ENCODE measurements around the gene ITGB7. TPM values are rescaled to one million over a fixed set of nuclear protein-coding genes. Genes with fewer than 3 reads are reported as not detected.

Gene ITGB7
- total and polyA plus RNA-seq, 10 of the 15 experiments (the other 5 are each of a cell fraction or from before 2014, with no cell fraction given), result 54.5 to 487 (median 252) TPM

DNA sequence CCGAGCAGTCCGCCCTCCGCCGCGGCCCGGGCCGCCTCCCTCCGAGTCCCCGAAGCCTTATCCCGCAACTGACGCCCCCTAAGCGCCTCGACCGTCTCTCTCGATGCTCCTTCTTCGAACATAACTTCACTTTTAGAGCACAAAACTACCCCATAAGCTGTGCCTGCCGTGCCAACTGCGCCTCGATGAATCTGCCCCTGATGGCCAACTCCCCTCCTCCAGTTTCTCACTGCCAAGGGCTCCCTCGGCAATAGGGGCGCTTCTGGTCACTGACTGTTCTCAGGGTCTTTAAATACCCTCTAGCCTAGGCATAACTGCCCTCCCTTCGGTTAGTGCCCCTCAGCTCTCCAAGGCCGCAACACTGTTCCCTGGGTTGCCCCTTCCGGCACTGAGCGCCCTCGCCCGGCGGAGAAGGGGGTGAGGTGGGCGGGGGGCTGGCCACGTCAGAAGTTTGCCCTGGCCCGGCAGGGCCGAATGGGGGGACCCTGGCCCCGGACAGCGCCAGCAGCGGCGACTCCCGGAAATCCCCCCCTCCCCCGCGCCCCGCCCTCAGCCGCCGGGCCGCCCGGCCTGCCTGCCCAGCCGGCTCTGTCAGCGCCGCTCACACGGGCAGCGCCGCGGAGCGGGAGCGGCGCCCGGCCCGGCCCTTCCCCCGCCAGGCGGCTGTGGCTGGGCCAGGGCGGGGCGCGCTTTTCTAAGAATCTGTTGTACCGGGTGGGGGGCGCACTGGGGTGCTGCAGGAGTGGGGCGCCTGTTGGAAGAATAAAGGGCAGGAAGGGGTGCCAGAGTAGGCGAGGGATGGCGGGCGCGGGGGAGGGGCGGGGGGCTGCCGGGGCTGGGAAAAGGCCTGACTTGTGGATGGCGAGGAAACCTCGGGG lies 14.4 kb upstream of the ITGB7 start (continued):
- TF ChIP-seq, protein P1, sequence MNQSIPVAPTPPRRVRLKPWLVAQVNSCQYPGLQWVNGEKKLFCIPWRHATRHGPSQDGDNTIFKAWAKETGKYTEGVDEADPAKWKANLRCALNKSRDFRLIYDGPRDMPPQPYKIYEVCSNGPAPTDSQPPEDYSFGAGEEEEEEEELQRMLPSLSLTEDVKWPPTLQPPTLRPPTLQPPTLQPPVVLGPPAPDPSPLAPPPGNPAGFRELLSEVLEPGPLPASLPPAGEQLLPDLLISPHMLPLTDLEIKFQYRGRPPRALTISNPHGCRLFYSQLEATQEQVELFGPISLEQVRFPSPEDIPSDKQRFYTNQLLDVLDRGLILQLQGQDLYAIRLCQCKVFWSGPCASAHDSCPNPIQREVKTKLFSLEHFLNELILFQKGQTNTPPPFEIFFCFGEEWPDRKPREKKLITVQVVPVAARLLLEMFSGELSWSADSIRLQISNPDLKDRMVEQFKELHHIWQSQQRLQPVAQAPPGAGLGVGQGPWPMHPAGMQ (IDR thresholded peaks at IDR 0.05; ENCODE audit: borderline replicate concordance), result no peak
- TF ChIP-seq, protein P2, sequence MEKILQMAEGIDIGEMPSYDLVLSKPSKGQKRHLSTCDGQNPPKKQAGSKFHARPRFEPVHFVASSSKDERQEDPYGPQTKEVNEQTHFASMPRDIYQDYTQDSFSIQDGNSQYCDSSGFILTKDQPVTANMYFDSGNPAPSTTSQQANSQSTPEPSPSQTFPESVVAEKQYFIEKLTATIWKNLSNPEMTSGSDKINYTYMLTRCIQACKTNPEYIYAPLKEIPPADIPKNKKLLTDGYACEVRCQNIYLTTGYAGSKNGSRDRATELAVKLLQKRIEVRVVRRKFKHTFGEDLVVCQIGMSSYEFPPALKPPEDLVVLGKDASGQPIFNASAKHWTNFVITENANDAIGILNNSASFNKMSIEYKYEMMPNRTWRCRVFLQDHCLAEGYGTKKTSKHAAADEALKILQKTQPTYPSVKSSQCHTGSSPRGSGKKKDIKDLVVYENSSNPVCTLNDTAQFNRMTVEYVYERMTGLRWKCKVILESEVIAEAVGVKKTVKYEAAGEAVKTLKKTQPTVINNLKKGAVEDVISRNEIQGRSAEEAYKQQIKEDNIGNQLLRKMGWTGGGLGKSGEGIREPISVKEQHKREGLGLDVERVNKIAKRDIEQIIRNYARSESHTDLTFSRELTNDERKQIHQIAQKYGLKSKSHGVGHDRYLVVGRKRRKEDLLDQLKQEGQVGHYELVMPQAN (conservative IDR thresholded peaks at IDR 0.05), result 0 out of 2 replicates have a peak, but pooled peaks have one; percentile 54
- no peak for TF ChIP-seq KLF5 (IDR thresholded peaks at IDR 0.05; ENCODE audit: partially characterized antibody)
- TF ChIP-seq MTA3 (IDR thresholded peaks at IDR 0.05; ENCODE audit: borderline replicate concordance, low read length), result no peak
- no peak; the same call in 1 of the 2 replicates for TF ChIP-seq CBFB (IDR thresholded peaks at IDR 0.05; ENCODE audit: low read depth)
- peak; percentile 37 for TF ChIP-seq HDAC6 (IDR thresholded peaks at IDR 0.05; ENCODE audit: unreplicated experiment)
- no peak for TF ChIP-seq MYC (IDR thresholded peaks at IDR 0.05; ENCODE audit: insufficient read depth, insufficient read length, insufficient replicate concordance, low read length, severe bottlenecking)
- peak; percentile 70 for TF ChIP-seq ZNF207 (IDR thresholded peaks at IDR 0.05; ENCODE audit: borderline replicate concordance)
- TF ChIP-seq STAT1 (conservative IDR thresholded peaks at IDR 0.05), result no peak
- TF ChIP-seq BHLHE40 (IDR thresholded peaks at IDR 0.05; ENCODE audit: borderline replicate concordance in 1 of 2, low read depth in 2 of 2, low read length in 1 of 2), result peak in 1 of 2 experiments; percentile 38; a peak in 1 of 4 replicates
- peak; percentile 51; the same call in 1 of the 2 replicates for TF ChIP-seq MXI1 (IDR thresholded peaks at IDR 0.05; ENCODE audit: low read depth, low read length)
- peak; percentile 41; the same call in 1 of the 2 replicates for TF ChIP-seq NR2F1 (conservative IDR thresholded peaks at IDR 0.05)
- peak; percentile 30; the same call in 1 of the 2 replicates for TF ChIP-seq POLR2AphosphoS2 (IDR thresholded peaks at IDR 0.05; ENCODE audit: low read depth, low read length)
- TF ChIP-seq EED (IDR thresholded peaks at IDR 0.05; ENCODE audit: low read depth), result no peak
- TF ChIP-seq CHD4 (IDR thresholded peaks at IDR 0.05), result no peak
- TF ChIP-seq, protein P3, sequence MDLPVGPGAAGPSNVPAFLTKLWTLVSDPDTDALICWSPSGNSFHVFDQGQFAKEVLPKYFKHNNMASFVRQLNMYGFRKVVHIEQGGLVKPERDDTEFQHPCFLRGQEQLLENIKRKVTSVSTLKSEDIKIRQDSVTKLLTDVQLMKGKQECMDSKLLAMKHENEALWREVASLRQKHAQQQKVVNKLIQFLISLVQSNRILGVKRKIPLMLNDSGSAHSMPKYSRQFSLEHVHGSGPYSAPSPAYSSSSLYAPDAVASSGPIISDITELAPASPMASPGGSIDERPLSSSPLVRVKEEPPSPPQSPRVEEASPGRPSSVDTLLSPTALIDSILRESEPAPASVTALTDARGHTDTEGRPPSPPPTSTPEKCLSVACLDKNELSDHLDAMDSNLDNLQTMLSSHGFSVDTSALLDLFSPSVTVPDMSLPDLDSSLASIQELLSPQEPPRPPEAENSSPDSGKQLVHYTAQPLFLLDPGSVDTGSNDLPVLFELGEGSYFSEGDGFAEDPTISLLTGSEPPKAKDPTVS (IDR thresholded peaks at IDR 0.05; ENCODE audit: low read depth, low read length), result no peak
- TF ChIP-seq RCOR1 (conservative IDR thresholded peaks at IDR 0.05; ENCODE audit: low read depth, low read length), result 0 out of 2 replicates have a peak, but pooled peaks have one; percentile 73
- TF ChIP-seq, protein P4, sequence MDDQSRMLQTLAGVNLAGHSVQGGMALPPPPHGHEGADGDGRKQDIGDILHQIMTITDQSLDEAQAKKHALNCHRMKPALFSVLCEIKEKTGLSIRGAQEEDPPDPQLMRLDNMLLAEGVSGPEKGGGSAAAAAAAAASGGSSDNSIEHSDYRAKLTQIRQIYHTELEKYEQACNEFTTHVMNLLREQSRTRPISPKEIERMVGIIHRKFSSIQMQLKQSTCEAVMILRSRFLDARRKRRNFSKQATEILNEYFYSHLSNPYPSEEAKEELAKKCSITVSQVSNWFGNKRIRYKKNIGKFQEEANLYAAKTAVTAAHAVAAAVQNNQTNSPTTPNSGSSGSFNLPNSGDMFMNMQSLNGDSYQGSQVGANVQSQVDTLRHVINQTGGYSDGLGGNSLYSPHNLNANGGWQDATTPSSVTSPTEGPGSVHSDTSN (IDR thresholded peaks at IDR 0.05; ENCODE audit: insufficient replicate concordance, low read depth, low read length), result no peak
- TF ChIP-seq, protein P5, sequence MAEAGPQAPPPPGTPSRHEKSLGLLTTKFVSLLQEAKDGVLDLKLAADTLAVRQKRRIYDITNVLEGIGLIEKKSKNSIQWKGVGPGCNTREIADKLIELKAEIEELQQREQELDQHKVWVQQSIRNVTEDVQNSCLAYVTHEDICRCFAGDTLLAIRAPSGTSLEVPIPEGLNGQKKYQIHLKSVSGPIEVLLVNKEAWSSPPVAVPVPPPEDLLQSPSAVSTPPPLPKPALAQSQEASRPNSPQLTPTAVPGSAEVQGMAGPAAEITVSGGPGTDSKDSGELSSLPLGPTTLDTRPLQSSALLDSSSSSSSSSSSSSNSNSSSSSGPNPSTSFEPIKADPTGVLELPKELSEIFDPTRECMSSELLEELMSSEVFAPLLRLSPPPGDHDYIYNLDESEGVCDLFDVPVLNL (IDR thresholded peaks at IDR 0.05; ENCODE audit: low read depth, low read length), result no peak
- TF ChIP-seq PAX8 (IDR thresholded peaks at IDR 0.05), result no peak
- TF ChIP-seq CEBPB (IDR thresholded peaks at IDR 0.05; ENCODE audit: borderline replicate concordance in 1 of 2, low read depth in 2 of 2, low read length in 2 of 2), result no peak
- peak; percentile 34 for TF ChIP-seq RELA (IDR thresholded peaks at IDR 0.05; ENCODE audit: borderline replicate concordance, partially characterized antibody)

Measured in GM12878 (cell line).